Measurements from ENCODE around the gene CFAP53.

GRCh38 chr18:50275503-50276036 lies 9.3 kb upstream of the CFAP53 start:
- no peak for TF ChIP-seq EZH2phosphoT487 (IDR thresholded peaks at IDR 0.05; ENCODE audit: insufficient read depth, low read depth)
- no peak for TF ChIP-seq EZH2 (IDR thresholded peaks at IDR 0.05; ENCODE audit: insufficient read depth, poor library complexity, severe bottlenecking)

Data from GM23248 (cell line).